Loucy (cell line): ENCODE measurements around the gene FOXRED1.

ENCODE experiments used
- CTCF ChIP-seq: fragments of 200-600 bp; sonication (generic); conservative IDR thresholded peaks from 2 replicates; pipeline ENCODE4 v1.5.1; 2014; ENCODE audit warnings: mild to moderate bottlenecking, antibody characterized with exemption, low read length
- EZH2phosphoT487 ChIP-seq: fragments of 200-600 bp; IDR thresholded peaks from 2 replicates; pipeline ENCODE4 v1.6.1; 2018; ENCODE audit warnings: antibody characterized with exemption, mild to moderate bottlenecking, moderate library complexity, borderline replicate concordance

GRCh38 chr11:126317432-126317755, 48.4 kb downstream of the FOXRED1 start:
- TF ChIP-seq CTCF, result no peak
- no peak for TF ChIP-seq EZH2phosphoT487
